M059J (cell line): ENCODE measurements around the gene SORBS1. TPM values are rescaled to one million over a fixed set of nuclear protein-coding genes. Genes with fewer than 3 reads are reported as not detected.

ENCODE experiments used
- DNase-seq: peaks from one replicate; pipeline ENCODE4 v3.0.0-alpha.2; 2012; ENCODE audit warnings: low read depth
- total RNA-seq: library from RNA; depleted of rRNA; stranded (reverse); fragments of >200 nt; shearing (Covaris generic); gene quantifications from 2 replicates; pipeline ENCODE4 v1.2.3, GENCODE V29; 2014

SORBS1 gene
- total RNA-seq, 1 experiment from 2014 or later, result 2.4 TPM

- no peak for DNase-seq
Observed at GRCh38 chr10:95414016-95414830, 146.9 kb downstream of the SORBS1 start.

DNA sequence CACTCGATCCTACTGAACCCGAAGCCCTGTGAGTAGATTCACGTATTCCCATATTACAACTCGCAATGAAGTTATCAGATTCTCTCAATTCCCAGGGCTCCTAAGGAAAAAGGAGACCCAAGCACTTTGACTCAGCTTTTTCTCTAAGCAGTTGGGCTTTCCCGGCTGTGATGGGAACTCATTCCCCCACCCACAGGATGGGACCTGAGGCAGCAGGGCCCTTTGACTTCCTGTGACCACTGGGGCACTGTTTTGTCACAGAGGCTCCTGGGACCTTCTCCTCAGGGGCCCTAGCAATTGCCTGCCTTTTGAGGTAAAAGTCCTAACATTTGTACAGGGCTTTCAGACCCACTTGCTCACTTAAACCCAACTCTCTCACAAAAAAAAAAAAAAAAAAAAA is 147.6 kb downstream of the SORBS1 start:
- DNase-seq, result no peak

DNA sequence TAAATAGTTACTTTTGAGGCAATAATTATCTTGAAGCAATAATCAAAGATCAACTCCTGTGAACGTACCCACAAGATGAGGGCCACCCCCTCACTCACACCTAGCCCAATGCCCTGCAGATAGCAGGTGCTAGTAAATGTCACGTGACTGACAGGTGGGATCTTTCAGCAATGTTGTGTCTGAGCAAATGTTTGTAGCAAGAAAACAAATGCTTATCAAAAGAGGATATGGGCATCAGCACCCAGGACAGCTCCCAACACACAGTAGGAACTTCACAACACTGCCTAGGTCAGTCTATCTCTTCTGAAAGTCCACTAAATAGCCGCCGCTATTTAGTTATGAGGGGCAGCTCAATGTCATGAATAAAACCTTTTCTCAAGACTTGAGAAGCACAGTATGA is 149.5 kb downstream of the SORBS1 start:
- DNase-seq, result no peak

- peak; percentile 7 for DNase-seq
Observed at GRCh38 chr10:95408983-95409873, 151.9 kb downstream of the SORBS1 start.

DNA sequence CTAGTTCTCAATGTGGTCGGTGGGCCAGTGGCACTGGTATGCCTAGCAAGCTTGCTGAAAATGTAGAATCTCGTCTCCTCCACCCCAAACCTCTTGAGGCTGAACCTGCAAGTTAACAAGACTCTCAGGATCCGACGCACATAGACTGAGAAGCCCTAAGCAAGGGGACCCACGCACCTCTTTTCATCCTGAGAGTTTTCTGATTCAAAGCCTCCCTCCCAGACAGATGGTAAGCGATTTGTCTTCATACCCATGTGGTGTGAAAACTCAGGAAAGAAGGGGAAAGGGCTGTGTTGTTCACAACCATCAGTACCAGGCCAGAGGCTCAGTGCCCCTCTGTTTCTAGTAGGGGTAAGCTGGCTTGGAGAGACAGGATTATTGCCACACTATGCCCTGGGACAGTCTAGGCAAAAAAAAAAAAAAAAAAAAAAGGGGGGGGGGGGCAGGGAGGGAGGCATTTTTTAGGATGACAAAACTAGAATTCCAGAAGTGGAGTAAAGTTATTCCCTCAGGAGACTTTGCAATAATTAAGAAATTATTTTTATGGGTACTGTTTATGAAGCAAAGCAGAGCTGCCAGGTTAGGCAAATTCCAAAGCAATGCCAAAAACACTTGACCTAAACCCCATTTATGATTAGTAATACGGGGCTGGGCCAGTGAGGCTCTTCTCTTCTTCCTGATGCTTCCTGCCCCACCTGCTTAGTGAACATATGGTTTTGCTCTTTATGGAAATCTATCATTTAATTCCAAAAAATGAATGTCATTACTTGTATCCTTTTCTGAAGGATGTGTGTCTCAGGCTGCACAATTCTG is 152.8 kb downstream of the SORBS1 start:
- DNase-seq, result peak; percentile 44

- no peak for DNase-seq
Observed at GRCh38 chr10:95407546-95407945, 153.6 kb downstream of the SORBS1 start.

DNA sequence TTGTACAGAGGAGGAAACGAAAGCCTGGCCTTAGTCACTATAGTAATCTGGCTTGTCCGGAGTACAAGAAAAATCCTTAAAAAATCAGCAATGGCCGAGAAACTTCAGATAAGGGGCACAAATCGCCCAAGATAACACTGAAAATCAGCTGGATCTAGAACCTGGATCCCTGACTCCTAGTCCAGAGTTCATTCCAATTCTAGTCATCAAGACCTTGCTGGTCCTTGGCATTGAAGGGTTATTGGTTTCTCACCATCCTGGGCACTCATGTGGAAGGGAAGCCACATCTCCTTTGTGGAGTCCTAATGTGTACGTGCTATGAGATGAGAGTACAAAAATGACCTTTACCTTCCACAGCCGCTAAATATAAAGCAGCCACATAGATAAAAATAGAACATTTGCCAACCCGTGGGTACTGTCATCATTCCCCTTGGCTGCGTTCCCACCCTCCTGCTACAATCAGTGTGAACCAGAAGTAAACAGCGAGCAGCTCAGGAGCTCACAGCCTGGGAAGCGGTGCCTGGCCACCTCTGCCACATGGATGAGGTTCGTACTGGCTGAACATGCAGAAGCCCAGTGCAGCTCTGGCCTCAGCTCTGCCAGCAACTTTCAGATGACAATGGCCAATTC is 154.4 kb downstream of the SORBS1 start:
- peak; percentile 89 for DNase-seq

DNA sequence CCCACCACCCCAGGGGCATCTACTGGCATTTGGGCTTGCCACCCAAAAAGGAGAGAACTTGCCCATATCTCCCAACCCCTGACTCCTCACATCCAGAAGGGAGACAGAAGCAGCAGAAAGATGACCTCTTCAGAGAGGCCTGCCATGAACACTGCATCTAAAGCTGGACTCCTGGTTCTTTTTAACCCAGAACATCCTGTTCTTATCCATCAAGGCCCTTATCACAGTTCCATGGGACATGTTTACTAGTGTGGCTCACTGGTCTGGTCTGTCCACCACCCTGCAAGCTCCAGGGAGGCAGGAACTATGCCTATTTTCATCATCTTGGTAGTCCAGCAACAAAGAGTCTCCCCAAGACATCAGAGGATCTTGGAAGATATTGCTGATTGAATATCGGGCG is 155.5 kb downstream of the SORBS1 start:
- no peak for DNase-seq

DNA sequence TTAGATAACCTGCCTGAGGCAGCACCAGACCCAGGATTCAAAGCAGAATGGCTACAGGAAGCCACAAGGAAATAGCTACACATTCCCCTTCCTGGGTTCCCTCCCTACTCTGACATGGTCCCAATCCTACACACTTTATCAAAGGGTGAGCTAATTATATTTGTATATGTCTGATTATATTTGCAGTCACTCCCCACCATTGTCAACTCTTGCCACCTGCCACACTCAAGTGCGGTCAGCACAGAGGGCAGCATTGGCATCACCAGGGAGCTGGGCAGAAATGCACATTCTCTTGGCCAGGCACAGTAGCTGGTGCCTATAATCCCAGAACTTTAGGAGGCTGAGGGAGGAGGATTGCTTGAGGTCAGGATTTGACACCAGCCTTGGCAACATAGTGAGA is 156.3 kb downstream of the SORBS1 start:
- no peak for DNase-seq

- no peak for DNase-seq
Observed at GRCh38 chr10:95404462-95404858, 156.7 kb downstream of the SORBS1 start.

DNA sequence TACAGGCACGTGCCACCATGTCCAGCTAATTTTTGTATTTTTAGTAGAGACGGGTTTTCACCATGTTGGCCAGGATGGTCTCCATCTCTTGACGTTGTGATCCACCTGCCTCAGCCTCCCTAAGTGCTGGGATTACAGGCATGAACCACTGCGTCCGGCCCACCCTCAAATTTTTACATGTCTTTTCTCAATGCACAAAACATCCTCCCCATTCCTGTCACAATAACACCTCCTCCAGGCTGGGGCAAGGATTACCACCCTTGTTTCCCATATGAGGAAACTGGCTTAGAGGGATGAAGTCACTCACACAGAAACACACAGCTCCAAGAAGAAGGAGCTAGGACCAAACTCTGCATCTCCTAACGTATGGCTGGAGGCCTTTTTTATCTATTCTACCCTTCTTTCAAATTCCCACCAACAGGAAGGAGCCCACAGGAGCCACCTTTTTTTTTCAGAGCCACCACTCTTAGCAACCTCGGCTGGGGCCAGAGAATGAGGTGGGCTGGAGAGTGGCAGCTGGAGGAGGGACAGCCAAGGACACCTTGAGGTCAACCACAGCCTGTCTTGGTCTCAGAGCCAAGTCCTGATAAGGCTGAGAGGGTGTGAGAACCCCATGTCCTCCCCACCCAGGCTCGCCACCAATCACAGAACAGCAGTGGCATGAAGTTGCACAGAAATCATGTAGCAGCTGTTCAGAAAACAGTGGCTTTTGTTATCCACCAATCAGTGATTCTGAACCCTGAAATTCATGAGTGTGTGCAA is 157.3 kb downstream of the SORBS1 start:
- DNase-seq, result no peak

- DNase-seq, result peak; percentile 44
Observed at GRCh38 chr10:95401704-95402469, 159.3 kb downstream of the SORBS1 start.

GRCh38 chr10:95400787-95401186 is 160.4 kb downstream of the SORBS1 start:
- no peak for DNase-seq

- DNase-seq, result no peak
Observed at GRCh38 chr10:95399183-95399582, 162.0 kb downstream of the SORBS1 start.

DNA sequence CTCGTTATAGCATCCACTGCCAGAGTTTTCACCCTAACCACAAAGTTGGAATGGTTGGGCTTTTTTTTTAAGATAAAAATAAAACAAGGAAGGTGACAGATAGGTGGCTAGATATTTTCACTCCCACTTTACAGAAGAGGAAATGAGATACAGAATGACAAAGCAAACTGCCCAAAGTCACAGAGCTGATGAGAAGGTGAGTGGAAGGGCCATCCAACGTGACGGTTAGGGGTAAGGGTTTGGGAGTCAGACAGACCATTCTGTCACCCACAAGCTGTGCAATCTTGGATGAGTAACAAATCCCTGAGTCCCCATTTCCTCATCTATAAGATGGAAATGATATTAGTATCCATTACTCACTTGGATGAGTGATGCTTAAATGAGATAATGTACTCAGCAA is 163.4 kb downstream of the SORBS1 start:
- DNase-seq, result peak; percentile 4

DNA sequence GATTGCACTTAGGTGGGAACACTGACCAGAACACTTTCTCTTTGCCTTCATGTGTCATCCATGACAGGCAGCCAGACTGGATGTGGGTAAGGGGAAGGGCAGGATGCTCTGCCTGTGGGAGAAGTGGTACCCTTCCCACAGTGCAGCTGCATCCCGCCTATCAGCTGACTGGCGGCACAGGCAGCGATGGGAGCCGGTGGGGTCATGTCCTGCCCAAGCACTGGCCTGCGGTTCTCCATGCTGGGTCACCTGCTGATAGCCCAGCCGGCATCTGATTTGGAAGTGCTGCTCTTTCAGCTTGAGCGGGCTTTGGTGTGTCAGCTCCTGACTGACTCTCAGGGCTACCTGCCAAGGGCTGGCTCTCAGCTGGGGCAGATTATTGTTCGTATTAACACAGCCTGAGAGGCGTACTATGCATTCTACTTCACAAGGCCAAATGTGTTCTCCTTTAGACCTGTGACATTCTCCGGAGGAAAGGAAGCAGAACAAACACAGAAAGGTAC is 165.2 kb downstream of the SORBS1 start:
- peak; percentile 49 for DNase-seq

- DNase-seq, result peak; percentile 92
Observed at GRCh38 chr10:95394161-95394880, 166.8 kb downstream of the SORBS1 start.

DNA sequence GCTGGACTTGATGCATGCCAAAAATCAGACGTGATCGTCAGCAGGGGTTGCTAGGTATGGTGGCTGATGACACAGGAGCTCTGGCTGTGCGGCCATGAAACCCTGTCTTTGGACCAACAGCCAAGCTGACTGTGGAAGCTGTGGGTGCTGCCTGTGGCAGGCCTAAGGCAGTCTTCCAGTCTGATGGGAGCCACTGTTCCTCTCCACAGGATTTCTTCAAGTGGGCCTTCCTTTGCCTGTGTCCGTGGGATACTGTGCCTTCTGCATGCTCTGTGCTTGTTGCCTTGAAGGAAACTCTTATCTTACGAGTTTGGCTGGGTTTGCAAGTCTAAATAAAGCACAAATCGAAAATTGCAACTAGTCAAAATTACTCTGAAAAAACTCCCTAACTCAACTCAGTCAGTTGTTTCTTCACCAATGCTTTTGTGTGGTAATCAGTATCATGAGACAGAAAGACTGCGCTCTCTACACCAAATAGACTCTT is 168.4 kb downstream of the SORBS1 start:
- no peak for DNase-seq

GRCh38 chr10:95392217-95392584 is 169.0 kb downstream of the SORBS1 start:
- no peak for DNase-seq
